Measurements from ENCODE around the gene PLEK. TPM values are rescaled to one million over a fixed set of nuclear protein-coding genes. Genes with fewer than 3 reads are reported as not detected.

Gene PLEK
- total RNA-seq, 4 donors from 2014 or later = 3.4 to 12.0 (median 7.9) TPM

DNA sequence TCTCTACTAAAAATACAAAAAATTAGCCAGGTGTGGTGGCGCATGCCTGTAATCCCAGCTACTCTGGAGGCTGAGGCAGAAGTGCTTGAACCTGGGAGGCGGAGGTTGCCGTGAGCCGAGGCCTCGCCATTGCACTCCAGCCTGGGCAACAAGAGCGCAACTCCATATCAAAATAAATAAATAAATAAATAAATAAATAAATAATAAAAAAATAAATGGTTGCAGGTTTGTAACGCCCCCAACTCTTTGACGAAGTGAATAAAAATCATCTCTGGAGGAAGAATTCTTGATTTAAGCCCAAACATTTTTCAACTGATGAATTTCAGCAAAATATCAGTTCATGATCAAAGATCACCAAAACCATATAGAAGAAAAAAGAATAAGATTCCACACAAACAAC, 32.1 kb upstream of the PLEK start:
- intact Hi-C loops (cut with DNase I) = no loop called here
- whole genome bisulfite sequencing, 2 donors = 84 to 90% methylated on average over 8 of the region's 8 CpGs
- no peak overlapping the region for H3K4me3 ChIP-seq (replicated peaks in 1 of 3)
- DNase-seq = no peak
- no peak overlapping the region for H3K27ac ChIP-seq
- H3K9me3 ChIP-seq = no peaks in the 10 kb centered on the region
- H3K36me3 ChIP-seq = no peaks in the 10 kb centered on the region
- no peaks in the 10 kb centered on the region for H3K27me3 ChIP-seq
- TF ChIP-seq POLR2A (IDR thresholded peaks at IDR 0.05) = no peak
- TF ChIP-seq, protein P1, sequence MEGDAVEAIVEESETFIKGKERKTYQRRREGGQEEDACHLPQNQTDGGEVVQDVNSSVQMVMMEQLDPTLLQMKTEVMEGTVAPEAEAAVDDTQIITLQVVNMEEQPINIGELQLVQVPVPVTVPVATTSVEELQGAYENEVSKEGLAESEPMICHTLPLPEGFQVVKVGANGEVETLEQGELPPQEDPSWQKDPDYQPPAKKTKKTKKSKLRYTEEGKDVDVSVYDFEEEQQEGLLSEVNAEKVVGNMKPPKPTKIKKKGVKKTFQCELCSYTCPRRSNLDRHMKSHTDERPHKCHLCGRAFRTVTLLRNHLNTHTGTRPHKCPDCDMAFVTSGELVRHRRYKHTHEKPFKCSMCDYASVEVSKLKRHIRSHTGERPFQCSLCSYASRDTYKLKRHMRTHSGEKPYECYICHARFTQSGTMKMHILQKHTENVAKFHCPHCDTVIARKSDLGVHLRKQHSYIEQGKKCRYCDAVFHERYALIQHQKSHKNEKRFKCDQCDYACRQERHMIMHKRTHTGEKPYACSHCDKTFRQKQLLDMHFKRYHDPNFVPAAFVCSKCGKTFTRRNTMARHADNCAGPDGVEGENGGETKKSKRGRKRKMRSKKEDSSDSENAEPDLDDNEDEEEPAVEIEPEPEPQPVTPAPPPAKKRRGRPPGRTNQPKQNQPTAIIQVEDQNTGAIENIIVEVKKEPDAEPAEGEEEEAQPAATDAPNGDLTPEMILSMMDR (IDR thresholded peaks at IDR 0.05) = no peak
- H3K4me1 ChIP-seq = no peaks in the 10 kb centered on the region

DNA sequence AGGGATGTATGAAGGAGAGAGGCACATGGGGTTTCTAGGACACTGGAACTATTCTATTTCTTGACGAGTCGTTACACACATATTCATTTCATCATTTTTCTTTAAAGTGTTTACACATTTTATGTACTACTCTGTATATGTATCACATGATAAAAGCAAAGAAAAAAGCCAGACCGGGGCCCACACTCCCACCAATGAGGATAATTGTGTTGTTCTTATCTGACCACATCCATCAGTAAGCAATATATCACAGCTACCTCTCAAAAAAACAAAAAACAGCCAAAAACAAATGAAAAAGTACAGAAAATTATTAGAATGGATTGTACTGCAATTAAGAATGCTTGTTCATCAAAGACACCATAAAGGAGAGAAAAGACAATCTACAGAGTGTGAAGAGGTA, 31.2 kb upstream of the PLEK start:
- H3K9me3 ChIP-seq = no peaks in the 10 kb centered on the region
- no peak overlapping the region for H3K4me3 ChIP-seq (replicated peaks in 1 of 3)
- no peak overlapping the region for H3K27ac ChIP-seq
- H3K4me1 ChIP-seq = no peaks in the 10 kb centered on the region
- TF ChIP-seq, protein P1 (IDR thresholded peaks at IDR 0.05) = no peak
- TF ChIP-seq POLR2A (IDR thresholded peaks at IDR 0.05) = no peak
- no peak for DNase-seq
- 76 to 86% methylated on average over 3 of the region's 3 CpGs for WGBS, 2 donors
- no peaks in the 10 kb centered on the region for H3K27me3 ChIP-seq
- intact Hi-C loops (cut with DNase I) = no loop called here
- H3K36me3 ChIP-seq = no peaks in the 10 kb centered on the region

DNA sequence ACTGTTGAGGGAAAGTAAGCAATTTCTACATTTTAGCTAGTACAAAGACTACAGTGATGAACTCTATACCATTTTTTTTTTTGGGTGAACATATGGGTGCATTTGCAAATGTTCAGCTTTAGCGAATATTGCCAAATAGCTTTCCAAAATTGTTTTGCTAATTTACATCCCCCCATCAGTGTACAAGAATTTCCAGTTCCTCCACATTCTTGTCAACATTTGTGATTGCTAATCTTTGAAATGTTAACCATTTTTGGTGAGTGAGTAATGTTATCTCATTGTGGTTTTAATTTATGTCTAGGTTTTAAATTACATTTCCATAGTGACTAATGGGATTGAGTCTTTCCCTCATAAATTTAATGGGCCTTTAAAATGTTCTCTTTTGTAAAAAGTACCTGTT, 28.9 kb upstream of the PLEK start:
- Histone ChIP-seq H3K4me1 (no peaks in the 10 kb centered on the region), H3K9me3 (no peaks in the 10 kb centered on the region), H3K27ac (no peak overlapping the region), H3K36me3 (no peaks in the 10 kb centered on the region), H3K4me3 (replicated peaks in 1 of 3) (no peak overlapping the region), H3K27me3 (no peaks in the 10 kb centered on the region)
- intact Hi-C loops (cut with DNase I) = no loop called here
- WGBS, 2 donors = 82 to 92% methylated on average over 1 of the region's 1 CpG
- TF ChIP-seq, protein P1 (IDR thresholded peaks at IDR 0.05) = no peak
- no peak for TF ChIP-seq POLR2A (IDR thresholded peaks at IDR 0.05)
- no peak for DNase-seq

DNA sequence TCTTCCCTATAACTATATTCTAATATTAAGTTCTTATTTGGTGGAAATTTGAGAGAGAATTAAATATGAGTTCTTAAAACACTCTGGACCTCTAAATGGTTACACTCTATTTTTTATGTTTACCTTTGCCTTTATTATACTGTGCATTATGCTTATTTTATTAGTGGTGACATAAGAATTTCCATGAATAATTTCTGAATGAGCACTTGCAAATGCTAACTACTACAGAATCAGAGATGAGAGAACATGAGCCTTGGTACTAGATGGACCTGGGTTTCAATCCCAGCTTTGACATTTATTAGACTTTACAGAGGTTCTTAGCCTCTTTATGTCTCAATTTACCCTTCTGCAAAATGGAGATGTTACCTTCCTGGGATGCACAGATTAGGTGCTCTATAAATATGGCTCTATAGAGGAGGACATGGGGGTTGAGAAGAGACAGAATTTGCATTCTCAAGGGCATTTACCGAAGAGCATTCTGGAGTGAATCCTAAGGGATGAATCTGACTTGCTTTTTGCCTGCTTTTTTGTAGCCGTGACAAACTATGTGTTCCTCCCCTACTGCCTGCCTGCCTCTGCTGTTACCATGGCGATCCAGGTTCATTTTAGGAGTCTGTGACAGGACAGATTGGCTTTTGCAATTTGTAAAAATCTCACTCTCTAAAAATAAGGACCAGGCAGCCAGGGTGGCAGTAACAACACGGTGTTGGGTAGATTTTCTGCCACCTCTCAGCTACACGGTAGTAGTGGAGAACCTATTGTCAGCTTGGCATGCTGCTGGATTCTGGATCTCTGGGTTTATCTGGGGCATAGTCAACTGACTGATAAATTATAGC, 24.6 kb upstream of the PLEK start:
- H3K4me3 ChIP-seq (replicated peaks in 1 of 3) = no peak overlapping the region
- intact Hi-C loops (cut with DNase I) = no loop called here
- H3K27me3 ChIP-seq = no peaks in the 10 kb centered on the region
- no peaks in the 10 kb centered on the region for H3K4me1 ChIP-seq
- WGBS, 2 donors = 52 to 53% methylated on average over 5 of the region's 5 CpGs
- no peaks in the 10 kb centered on the region for H3K36me3 ChIP-seq
- TF ChIP-seq, protein P1 (IDR thresholded peaks at IDR 0.05) = no peak
- TF ChIP-seq POLR2A (IDR thresholded peaks at IDR 0.05) = no peak
- H3K27ac ChIP-seq = no peak overlapping the region
- H3K9me3 ChIP-seq = no peaks in the 10 kb centered on the region
- no peak for DNase-seq

DNA sequence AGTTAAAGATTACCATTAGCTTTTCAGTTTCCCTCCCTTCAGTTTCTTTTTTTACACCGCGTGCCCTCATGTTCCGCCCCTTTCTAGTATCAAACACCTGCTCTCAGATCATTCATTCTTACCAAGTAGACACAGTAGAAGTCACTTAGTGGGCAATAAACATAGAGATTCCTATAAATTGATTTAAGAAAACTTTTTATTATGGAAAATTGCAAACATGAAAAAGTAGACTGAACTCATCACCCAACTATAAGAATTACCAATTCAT, 24.1 kb upstream of the PLEK start:
- 94 to 98% methylated on average over 3 of the region's 3 CpGs for WGBS, 2 donors
- no peaks in the 10 kb centered on the region for H3K4me1 ChIP-seq
- H3K27ac ChIP-seq = no peak overlapping the region
- no peaks in the 10 kb centered on the region for H3K36me3 ChIP-seq
- H3K4me3 ChIP-seq (replicated peaks in 1 of 3) = no peak overlapping the region
- H3K27me3 ChIP-seq = no peaks in the 10 kb centered on the region
- no peaks in the 10 kb centered on the region for H3K9me3 ChIP-seq
- intact Hi-C loops (cut with DNase I) = no loop called here
- no peak for DNase-seq
- TF ChIP-seq POLR2A (IDR thresholded peaks at IDR 0.05) = no peak
- TF ChIP-seq, protein P1 (IDR thresholded peaks at IDR 0.05) = no peak
